Neural progenitor cell (in vitro differentiated cells): ENCODE measurements around the gene GALE. TPM values are rescaled to one million over a fixed set of nuclear protein-coding genes. Genes with fewer than 3 reads are reported as not detected.

Experiments used
- DNase-seq: peaks from one replicate; pipeline ENCODE4 v3.0.0-alpha.2; 2016; ENCODE audit warnings: low spot score
- H2AFZ ChIP-seq: fragments of 200-600 bp; sonication (generic); replicated peaks from 2 replicates; pipeline ENCODE4 v1.6.1; 2016; ENCODE audit warnings: antibody characterized with exemption
- H3F3A ChIP-seq: fragments of 200-600 bp; sonication (generic); 2 replicates; pipeline ENCODE4 v1.6.1; 2016; ENCODE audit warnings: antibody characterized with exemption, low read depth
- H3K27ac ChIP-seq: fragments of 200-600 bp; sonication (generic); 2 replicates; pipeline ENCODE4 v1.5.1; 2016; ENCODE audit warnings: mild to moderate bottlenecking
- H3K27me3 ChIP-seq: fragments of 200-600 bp; sonication (generic); 2 replicates; pipeline ENCODE4 v1.6.1; 2016; ENCODE audit warnings: mild to moderate bottlenecking, moderate library complexity
- H3K36me3 ChIP-seq: fragments of 200-600 bp; sonication (generic); 2 replicates; pipeline ENCODE4 v1.5.1; 2016
- H3K4me1 ChIP-seq: fragments of 200-600 bp; sonication (generic); 2 replicates; pipeline ENCODE4 v1.6.1; 2016; ENCODE audit warnings: mixed run types
- H3K4me2 ChIP-seq: fragments of 200-600 bp; sonication (generic); 2 replicates; pipeline ENCODE4 v1.6.1; 2016
- H3K4me3 ChIP-seq: fragments of 200-600 bp; sonication (generic); 2 replicates; pipeline ENCODE4 v1.5.1; 2016
- H3K79me2 ChIP-seq: fragments of 200-600 bp; sonication (generic); 2 replicates; pipeline ENCODE4 v1.6.1; 2016; ENCODE audit warnings: low read depth
- H3K9ac ChIP-seq: fragments of 200-600 bp; sonication (generic); 2 replicates; pipeline ENCODE4 v1.6.1; 2016
- H3K9me3 ChIP-seq: fragments of 200-600 bp; sonication (generic); 2 replicates; pipeline ENCODE4 v1.5.1; 2016; ENCODE audit warnings: low read depth
- H4K20me1 ChIP-seq: fragments of 200-600 bp; sonication (generic); 2 replicates; pipeline ENCODE4 v1.6.1; 2016; ENCODE audit warnings: low read depth
- H3K27ac Mint-ChIP-seq: 3 replicates; pipeline ENCODE4 v1.8.0; 2021; ENCODE audit warnings: mixed read lengths
- H3K27me3 Mint-ChIP-seq: 2 replicates; pipeline ENCODE4 v1.8.0; 2022; ENCODE audit warnings: low read depth, mild to moderate bottlenecking, inconsistent platforms, moderate library complexity, mixed read lengths; ENCODE audit not compliant: insufficient read depth
- H3K36me3 Mint-ChIP-seq: 3 replicates; pipeline ENCODE4 v1.8.0; 2021; ENCODE audit warnings: mixed read lengths
- H3K4me1 Mint-ChIP-seq: 3 replicates; pipeline ENCODE4 v1.8.0; 2021; ENCODE audit warnings: mixed read lengths
- H3K4me3 Mint-ChIP-seq: 3 replicates; pipeline ENCODE4 v1.8.0; 2021; ENCODE audit warnings: mild to moderate bottlenecking, moderate library complexity, mixed read lengths
- H3K9me3 Mint-ChIP-seq: 3 replicates; pipeline ENCODE4 v1.8.0; 2020; ENCODE audit warnings: mixed read lengths
- CTCF ChIP-seq: fragments of 200-600 bp; sonication (generic); IDR thresholded peaks from 2 replicates; pipeline ENCODE4 v1.5.1; 2017; ENCODE audit warnings: antibody characterized with exemption, mild to moderate bottlenecking
- EZH2 ChIP-seq: fragments of 200-600 bp; sonication (generic); IDR thresholded peaks from 2 replicates; pipeline ENCODE4 v1.6.1; 2017; ENCODE audit warnings: antibody characterized with exemption, mild to moderate bottlenecking, moderate library complexity
- EZH2phosphoT487 ChIP-seq: fragments of 200-600 bp; sonication (generic); IDR thresholded peaks from 2 replicates; pipeline ENCODE4 v1.6.1; 2017; ENCODE audit warnings: antibody characterized with exemption
- total RNA-seq: library from RNA; depleted of rRNA; stranded (reverse); fragments of >200 nt; gene quantifications from 2 replicates; pipeline ENCODE4 v1.2.3, GENCODE V29; 2015; ENCODE audit warnings: low replicate concordance

Gene GALE
- total RNA-seq, 1 donor from 2014 or later: 15.6 TPM

- Histone ChIP-seq H3F3A (peaks cover 29% of the 10 kb centered on the region), H3K4me2 (no peak overlapping the region), H3K27me3 (peaks cover 16% of the 10 kb centered on the region), H3K27ac (no peak overlapping the region), H4K20me1 (peaks cover 14% of the 10 kb centered on the region), H3K4me3 (no peak overlapping the region), H2AFZ (no peak overlapping the region), H3K9me3 (no peaks in the 10 kb centered on the region), H3K9ac (no peak overlapping the region), H3K79me2 (no peaks in the 10 kb centered on the region), H3K4me1 (peaks cover 8% of the 10 kb centered on the region), H3K36me3 (no peaks in the 10 kb centered on the region)
- Mint-ChIP-seq H3K27me3 (peaks cover 6% of the 10 kb centered on the region), H3K4me1 (peaks cover 9% of the 10 kb centered on the region), H3K36me3 (no peaks in the 10 kb centered on the region), H3K4me3 (peak overlapping the region; percentile 96), H3K27ac (no peak overlapping the region), H3K9me3 (no peaks in the 10 kb centered on the region)
- DNase-seq: no peak
- no peak for TF ChIP-seq CTCF
- TF ChIP-seq EZH2: no peak
- TF ChIP-seq EZH2phosphoT487: no peak
These were observed 1.3 kb upstream of the GALE start for GRCh38 chr1:23801876-23802275.

GRCh38 chr1:23801338-23801748 is 789 bp upstream of the GALE start:
- Histone ChIP-seq H3K4me2 (peak overlapping the region; percentile 79), H3F3A (peaks cover 29% of the 10 kb centered on the region), H2AFZ (no peak overlapping the region), H3K27ac (no peak overlapping the region), H3K4me3 (peak overlapping the region; percentile 83), H3K9me3 (no peaks in the 10 kb centered on the region), H3K4me1 (peaks cover 8% of the 10 kb centered on the region), H3K9ac (no peak overlapping the region), H3K79me2 (no peaks in the 10 kb centered on the region), H4K20me1 (peaks cover 17% of the 10 kb centered on the region), H3K36me3 (no peaks in the 10 kb centered on the region), H3K27me3 (peaks cover 16% of the 10 kb centered on the region)
- TF ChIP-seq EZH2 (peak; percentile 35), EZH2phosphoT487 (no peak), CTCF (no peak)
- peaks cover 6% of the 10 kb centered on the region for H3K27me3 Mint-ChIP-seq
- peak overlapping the region; percentile 96 for H3K4me3 Mint-ChIP-seq
- H3K9me3 Mint-ChIP-seq: no peaks in the 10 kb centered on the region
- no peaks in the 10 kb centered on the region for H3K36me3 Mint-ChIP-seq
- no peak for DNase-seq
- H3K4me1 Mint-ChIP-seq: peaks cover 9% of the 10 kb centered on the region
- peak overlapping the region; percentile 11 for H3K27ac Mint-ChIP-seq

GRCh38 chr1:23799570-23800399 is 769 bp downstream of the GALE start:
- Mint-ChIP-seq H3K4me1 (peaks cover 9% of the 10 kb centered on the region), H3K9me3 (no peaks in the 10 kb centered on the region), H3K27me3 (peaks cover 4% of the 10 kb centered on the region), H3K27ac (peak overlapping the region; percentile 97), H3K4me3 (peak overlapping the region; percentile 96), H3K36me3 (peaks cover 2% of the 10 kb centered on the region)
- peak overlapping the region; percentile 58 for H3K9ac ChIP-seq
- H3K27ac ChIP-seq: no peak overlapping the region
- H3F3A ChIP-seq: peaks cover 29% of the 10 kb centered on the region
- peak; percentile 75 for DNase-seq
- peaks cover 17% of the 10 kb centered on the region for H4K20me1 ChIP-seq
- H3K79me2 ChIP-seq: no peaks in the 10 kb centered on the region
- H3K4me1 ChIP-seq: peaks cover 8% of the 10 kb centered on the region
- H3K9me3 ChIP-seq: no peaks in the 10 kb centered on the region
- peak overlapping the region; percentile 2 for H2AFZ ChIP-seq
- no peak for TF ChIP-seq CTCF
- TF ChIP-seq EZH2: peak; percentile 11
- peaks cover 16% of the 10 kb centered on the region for H3K27me3 ChIP-seq
- H3K36me3 ChIP-seq: no peaks in the 10 kb centered on the region
- peak overlapping the region; percentile 83 for H3K4me3 ChIP-seq
- H3K4me2 ChIP-seq: peak overlapping the region; percentile 79
